ENCODE data around the gene RFX7.

DNA sequence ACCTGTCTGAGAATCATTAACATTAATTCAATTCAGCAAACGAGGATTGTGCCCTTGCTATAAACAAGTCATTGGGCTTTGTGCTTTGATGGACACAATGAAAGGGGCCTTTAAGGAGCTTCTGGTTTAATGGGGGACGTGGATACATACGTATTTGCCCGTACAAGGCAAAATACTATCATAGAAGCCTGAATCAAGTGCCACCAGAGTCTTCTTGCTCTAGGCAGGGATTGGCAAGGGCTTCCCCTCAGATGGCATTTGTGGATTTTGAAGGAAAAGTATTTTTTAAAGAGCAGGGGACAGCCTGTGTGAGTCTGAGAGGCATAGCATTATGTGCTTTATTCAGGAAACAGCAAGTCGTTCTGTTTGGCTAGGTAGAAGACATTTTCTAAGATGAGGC lies 166.6 kb downstream of the RFX7 start:
- TF ChIP-seq, protein P1, sequence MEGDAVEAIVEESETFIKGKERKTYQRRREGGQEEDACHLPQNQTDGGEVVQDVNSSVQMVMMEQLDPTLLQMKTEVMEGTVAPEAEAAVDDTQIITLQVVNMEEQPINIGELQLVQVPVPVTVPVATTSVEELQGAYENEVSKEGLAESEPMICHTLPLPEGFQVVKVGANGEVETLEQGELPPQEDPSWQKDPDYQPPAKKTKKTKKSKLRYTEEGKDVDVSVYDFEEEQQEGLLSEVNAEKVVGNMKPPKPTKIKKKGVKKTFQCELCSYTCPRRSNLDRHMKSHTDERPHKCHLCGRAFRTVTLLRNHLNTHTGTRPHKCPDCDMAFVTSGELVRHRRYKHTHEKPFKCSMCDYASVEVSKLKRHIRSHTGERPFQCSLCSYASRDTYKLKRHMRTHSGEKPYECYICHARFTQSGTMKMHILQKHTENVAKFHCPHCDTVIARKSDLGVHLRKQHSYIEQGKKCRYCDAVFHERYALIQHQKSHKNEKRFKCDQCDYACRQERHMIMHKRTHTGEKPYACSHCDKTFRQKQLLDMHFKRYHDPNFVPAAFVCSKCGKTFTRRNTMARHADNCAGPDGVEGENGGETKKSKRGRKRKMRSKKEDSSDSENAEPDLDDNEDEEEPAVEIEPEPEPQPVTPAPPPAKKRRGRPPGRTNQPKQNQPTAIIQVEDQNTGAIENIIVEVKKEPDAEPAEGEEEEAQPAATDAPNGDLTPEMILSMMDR (IDR thresholded peaks at IDR 0.05; ENCODE audit: low read depth, low read length), result no peak
- no peak for TF ChIP-seq POLR2A (IDR thresholded peaks at IDR 0.05; ENCODE audit: extremely low read depth, insufficient read length)
- TF ChIP-seq MYC (IDR thresholded peaks at IDR 0.05; ENCODE audit: low read depth, low read length), result no peak
- TF ChIP-seq, protein P2, sequence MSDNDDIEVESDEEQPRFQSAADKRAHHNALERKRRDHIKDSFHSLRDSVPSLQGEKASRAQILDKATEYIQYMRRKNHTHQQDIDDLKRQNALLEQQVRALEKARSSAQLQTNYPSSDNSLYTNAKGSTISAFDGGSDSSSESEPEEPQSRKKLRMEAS (IDR thresholded peaks at IDR 0.05; ENCODE audit: low read depth, low read length), result no peak

All from NB4 (cell line).